ENCODE results near the gene ZBTB34.
"Not testable (repeated sequence)": the region's sequence is repeated elsewhere in the genome, so short reads cannot be mapped to it uniquely, and the experiment has no call there.

Gene ZBTB34

GRCh38 chr9:126860077-126860756 lies at the start of gene ZBTB34:
Gene ZBTB34, plus strand, starts transcription at chr9:126860639. Its CDS starts 18,761 bp downstream, at chr9:126879400.
- DNase-seq, result peak; percentile 79

GRCh38 chr9:126813072-126813471 lies 47.4 kb upstream of the ZBTB34 start:
- DNase-seq, result no peak

GRCh38 chr9:126814091-126814490 lies 46.3 kb upstream of the ZBTB34 start:
- DNase-seq, result no peak

- not testable (repeated sequence) for DNase-seq
Observed at GRCh38 chr9:126817615-126818014, 42.8 kb upstream of the ZBTB34 start.

GRCh38 chr9:126818482-126818881 lies 42.0 kb upstream of the ZBTB34 start:
- no peak for DNase-seq

- no peak for DNase-seq
Observed at GRCh38 chr9:126819482-126819881, 41.0 kb upstream of the ZBTB34 start.

- DNase-seq, result no peak
Observed at GRCh38 chr9:126822278-126822677, 38.2 kb upstream of the ZBTB34 start.

- no peak for DNase-seq
Observed at GRCh38 chr9:126822873-126823272, 37.6 kb upstream of the ZBTB34 start.

GRCh38 chr9:126824052-126824451 lies 36.4 kb upstream of the ZBTB34 start:
- DNase-seq, result not testable (repeated sequence)

- no peak for DNase-seq
Observed at GRCh38 chr9:126827227-126827626, 33.2 kb upstream of the ZBTB34 start.

GRCh38 chr9:126829035-126829434 lies 31.4 kb upstream of the ZBTB34 start:
- no peak for DNase-seq

- DNase-seq, result no peak
Observed at GRCh38 chr9:126830827-126831226, 29.6 kb upstream of the ZBTB34 start.

- no peak for DNase-seq
Observed at GRCh38 chr9:126832440-126832839, 28.0 kb upstream of the ZBTB34 start.

- DNase-seq, result no peak
Observed at GRCh38 chr9:126833020-126833419, 27.4 kb upstream of the ZBTB34 start.

- DNase-seq, result no peak
Observed at GRCh38 chr9:126833710-126834345, 26.6 kb upstream of the ZBTB34 start.

- DNase-seq, result no peak
Observed at GRCh38 chr9:126834672-126835071, 25.8 kb upstream of the ZBTB34 start.

- DNase-seq, result no peak
Observed at GRCh38 chr9:126836216-126836615, 24.2 kb upstream of the ZBTB34 start.

GRCh38 chr9:126838055-126838811 lies 22.2 kb upstream of the ZBTB34 start:
- no peak for DNase-seq

GRCh38 chr9:126838895-126839294 lies 21.5 kb upstream of the ZBTB34 start:
- DNase-seq, result no peak

- DNase-seq, result no peak
Observed at GRCh38 chr9:126839301-126839700, 21.1 kb upstream of the ZBTB34 start.

- DNase-seq, result no peak
Observed at GRCh38 chr9:126842220-126842842, 18.1 kb upstream of the ZBTB34 start.

GRCh38 chr9:126842977-126843799 lies 17.3 kb upstream of the ZBTB34 start:
- DNase-seq, result no peak

GRCh38 chr9:126844085-126844484 lies 16.4 kb upstream of the ZBTB34 start:
- DNase-seq, result no peak
